Upper lobe of left lung (tissue), 4 donors: ENCODE data around the gene ELF1.

Experiments
- POLR2A ChIP-seq, 4 donors: fragments of 450-650 bp; IDR thresholded peaks; one replicate each; pipeline ENCODE4 v1.5.1; 2016 to 2017; ENCODE audit warnings: antibody characterized with exemption in 4 of 4, mild to moderate bottlenecking in 2 of 4
- POLR2AphosphoS5 ChIP-seq, 2 donors: sonication (generic); formaldehyde crosslinking; IDR thresholded peaks; one replicate each; pipeline ENCODE4 v1.5.1; 2017; ENCODE audit warnings: antibody characterized with exemption in 2 of 2
- TF ChIP-seq, protein P1 (sequence below), 6 experiments: fragments of 450-650 bp in 4 of 6; fragments of 200-600 bp in 2 of 6; sonication (generic) in 2 of 6; IDR thresholded peaks; one replicate each; pipeline ENCODE4 v1.5.1; 2016 to 2019; ENCODE audit warnings: antibody characterized with exemption in 6 of 6

DNA sequence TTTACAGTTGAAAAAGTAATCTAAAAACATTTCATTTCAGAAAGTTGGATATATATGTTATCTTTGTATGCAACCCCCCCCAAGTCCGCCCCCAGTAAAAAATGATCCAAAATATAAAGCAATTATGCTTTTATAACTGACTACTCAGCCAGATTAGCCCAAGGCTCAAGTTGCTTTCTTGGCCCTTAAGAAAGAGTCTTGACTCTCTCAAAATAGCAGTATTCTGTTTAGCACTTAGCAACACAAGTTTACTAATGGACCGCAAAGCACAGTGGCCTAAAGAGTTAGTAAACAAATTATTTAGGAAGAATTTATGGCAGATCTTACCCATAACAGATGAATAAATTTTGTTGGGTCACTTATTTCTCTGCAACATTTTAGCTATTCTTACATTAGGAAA is 86.9 kb downstream of the ELF1 start:
- TF ChIP-seq, protein P1, sequence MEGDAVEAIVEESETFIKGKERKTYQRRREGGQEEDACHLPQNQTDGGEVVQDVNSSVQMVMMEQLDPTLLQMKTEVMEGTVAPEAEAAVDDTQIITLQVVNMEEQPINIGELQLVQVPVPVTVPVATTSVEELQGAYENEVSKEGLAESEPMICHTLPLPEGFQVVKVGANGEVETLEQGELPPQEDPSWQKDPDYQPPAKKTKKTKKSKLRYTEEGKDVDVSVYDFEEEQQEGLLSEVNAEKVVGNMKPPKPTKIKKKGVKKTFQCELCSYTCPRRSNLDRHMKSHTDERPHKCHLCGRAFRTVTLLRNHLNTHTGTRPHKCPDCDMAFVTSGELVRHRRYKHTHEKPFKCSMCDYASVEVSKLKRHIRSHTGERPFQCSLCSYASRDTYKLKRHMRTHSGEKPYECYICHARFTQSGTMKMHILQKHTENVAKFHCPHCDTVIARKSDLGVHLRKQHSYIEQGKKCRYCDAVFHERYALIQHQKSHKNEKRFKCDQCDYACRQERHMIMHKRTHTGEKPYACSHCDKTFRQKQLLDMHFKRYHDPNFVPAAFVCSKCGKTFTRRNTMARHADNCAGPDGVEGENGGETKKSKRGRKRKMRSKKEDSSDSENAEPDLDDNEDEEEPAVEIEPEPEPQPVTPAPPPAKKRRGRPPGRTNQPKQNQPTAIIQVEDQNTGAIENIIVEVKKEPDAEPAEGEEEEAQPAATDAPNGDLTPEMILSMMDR (IDR thresholded peaks at IDR 0.05) = no peak
- TF ChIP-seq POLR2AphosphoS5 (IDR thresholded peaks at IDR 0.05) (no peak), POLR2A (IDR thresholded peaks at IDR 0.05) (no peak)
